WTC11 (cell line): ENCODE results near the gene HIF3A. TPM values are rescaled to one million over a fixed set of nuclear protein-coding genes. Genes with fewer than 3 reads are reported as not detected.

ENCODE experiments used
- ATAC-seq: fragments of 200-7000 bp; cut with Tn5 transposase; 2 replicates; pipeline ENCODE4 v1.10.0; 2021; ENCODE audit warnings: mild to moderate bottlenecking, moderate library complexity
- CTCF ChIA-PET: fragments of 300-600 bp; sonication (Branson Sonifier 250); formaldehyde crosslinking; loops from one replicate; lab custom pipeline; 2021; ENCODE audit warnings: antibody characterized with exemption; lab: Charles Lee
- POLR2A ChIA-PET: fragments of 350-600 bp; sonication (Branson Sonifier 250); formaldehyde crosslinking; loops from one replicate; lab custom pipeline; 2021; ENCODE audit warnings: antibody characterized with exemption; lab: Charles Lee
- DNase-seq: peaks from one replicate; pipeline ENCODE4 v3.0.0; 2021; ENCODE audit warnings: low spot score
- H3K27ac Mint-ChIP-seq: 2 replicates; pipeline ENCODE4 v1.8.0; 2021; ENCODE audit warnings: mixed read lengths
- H3K27me3 Mint-ChIP-seq: 2 replicates; pipeline ENCODE4 v1.8.0; 2021; ENCODE audit warnings: low read depth, mild to moderate bottlenecking, moderate library complexity, mixed read lengths
- H3K36me3 Mint-ChIP-seq: 2 replicates; pipeline ENCODE4 v1.8.0; 2021; ENCODE audit warnings: mixed read lengths
- H3K4me1 Mint-ChIP-seq: 2 replicates; pipeline ENCODE4 v1.8.0; 2022; ENCODE audit warnings: mixed read lengths
- H3K4me3 Mint-ChIP-seq: 2 replicates; pipeline ENCODE4 v1.8.0; 2021; ENCODE audit warnings: mild to moderate bottlenecking, moderate library complexity, mixed read lengths
- H3K9me3 Mint-ChIP-seq: 2 replicates; pipeline ENCODE4 v1.8.0; 2021; ENCODE audit warnings: mixed read lengths
- ATF2 ChIP-seq: sonication (generic); formaldehyde crosslinking; IDR thresholded peaks from 2 replicates; pipeline ENCODE4 v1.8.1; 2022; ENCODE audit warnings: low read depth, missing genetic modification reagents, borderline replicate concordance
- E2F4 ChIP-seq: sonication (generic); formaldehyde crosslinking; IDR thresholded peaks from 2 replicates; pipeline ENCODE4 v1.8.1; 2022; ENCODE audit warnings: low read depth, mild to moderate bottlenecking, moderate library complexity, missing genetic modification reagents, borderline replicate concordance
- ETV6 ChIP-seq: sonication (generic); formaldehyde crosslinking; IDR thresholded peaks from 2 replicates; pipeline ENCODE4 v1.8.1; 2022; ENCODE audit warnings: mild to moderate bottlenecking, missing genetic modification reagents
- FOXJ3 ChIP-seq: sonication (generic); formaldehyde crosslinking; IDR thresholded peaks from 2 replicates; pipeline ENCODE4 v1.9.0; 2021; ENCODE audit warnings: missing genetic modification reagents, mild to moderate bottlenecking, borderline replicate concordance
- JAZF1 ChIP-seq: fragments of 250-450 bp; sonication (Bioruptor Pico); IDR thresholded peaks from 2 replicates; pipeline ENCODE4 v1.9.0; 2021; ENCODE audit warnings: moderate library complexity, mild to moderate bottlenecking, inconsistent platforms
- NFYB ChIP-seq: sonication (generic); formaldehyde crosslinking; conservative IDR thresholded peaks from 2 replicates; pipeline ENCODE4 v1.8.0; 2022; ENCODE audit warnings: low read depth, missing genetic modification reagents
- NR3C1 ChIP-seq: sonication (generic); formaldehyde crosslinking; conservative IDR thresholded peaks from 2 replicates; pipeline ENCODE4 v1.8.1; 2023; ENCODE audit warnings: low read depth, mild to moderate bottlenecking, missing genetic modification reagents
- PREB ChIP-seq: sonication (generic); formaldehyde crosslinking; IDR thresholded peaks from 2 replicates; pipeline ENCODE4 v1.8.1; 2022; ENCODE audit warnings: mild to moderate bottlenecking, missing genetic modification reagents, moderate library complexity, borderline replicate concordance
- RELA ChIP-seq: sonication (generic); formaldehyde crosslinking; IDR thresholded peaks from 2 replicates; pipeline ENCODE4 v1.8.1; 2022; ENCODE audit warnings: missing genetic modification reagents, mild to moderate bottlenecking, borderline replicate concordance
- SOX15 ChIP-seq: fragments of 250-450 bp; sonication (Bioruptor Pico); IDR thresholded peaks from 2 replicates; pipeline ENCODE4 v1.9.0; 2021; ENCODE audit warnings: mild to moderate bottlenecking
- TEAD1 ChIP-seq: sonication (generic); formaldehyde crosslinking; IDR thresholded peaks from 2 replicates; pipeline ENCODE4 v1.8.0; 2022; ENCODE audit warnings: mild to moderate bottlenecking, missing genetic modification reagents
- ZBTB21 ChIP-seq: sonication (generic); formaldehyde crosslinking; IDR thresholded peaks from 2 replicates; pipeline ENCODE4 v1.8.1; 2023; ENCODE audit warnings: mild to moderate bottlenecking, missing genetic modification reagents, borderline replicate concordance
- ZNF138 ChIP-seq: sonication (generic); formaldehyde crosslinking; conservative IDR thresholded peaks from 2 replicates; pipeline ENCODE4 v1.8.1; 2022; ENCODE audit warnings: mild to moderate bottlenecking, moderate library complexity, missing genetic modification reagents
- ZNF219 ChIP-seq: sonication (generic); formaldehyde crosslinking; IDR thresholded peaks from 2 replicates; pipeline ENCODE4 v1.8.0; 2023; ENCODE audit warnings: missing genetic modification reagents, mild to moderate bottlenecking, borderline replicate concordance
- total RNA-seq: library from RNA; stranded (reverse); gene quantifications from 3 replicates; pipeline ENCODE4 v1.2.3, GENCODE V29; 2021
- TF ChIP-seq, protein P1 (sequence below): fragments of 250-450 bp; sonication (Bioruptor Pico); IDR thresholded peaks from 2 replicates; pipeline ENCODE4 v1.9.0; 2021; ENCODE audit warnings: mild to moderate bottlenecking, borderline replicate concordance
- TF ChIP-seq, protein P2 (sequence below): fragments of 250-450 bp; sonication (Bioruptor Pico); IDR thresholded peaks from 2 replicates; pipeline ENCODE4 v1.9.0; 2021; ENCODE audit warnings: moderate library complexity, mild to moderate bottlenecking, inconsistent platforms, borderline replicate concordance
- TF ChIP-seq, protein P3 (sequence below): sonication (generic); formaldehyde crosslinking; IDR thresholded peaks from 2 replicates; pipeline ENCODE4 v1.8.0; 2022; ENCODE audit warnings: mild to moderate bottlenecking, missing genetic modification reagents

HIF3A gene
- total RNA-seq, 1 experiment from 2014 or later = 31.8 TPM

GRCh38 chr19:46298479-46299003, 1.7 kb downstream of the HIF3A start:
- H3K4me3 Mint-ChIP-seq = 0 out of 2 replicates have a peak overlapping the region, but pooled peaks have one; percentile 12
- peaks cover 35% of the 10 kb centered on the region for H3K4me1 Mint-ChIP-seq
- H3K27me3 Mint-ChIP-seq = peaks cover 18% of the 10 kb centered on the region
- no peaks in the 10 kb centered on the region for H3K36me3 Mint-ChIP-seq
- CTCF ChIA-PET = interaction anchor here (0.6 to 7.2 kb wide), 9 partner anchors 11 to 371 kb away, joined by 3 to 95 read pairs (median 5); partner anchors contain the start of genes PNMA8B and PPP5C
- no peak for TF ChIP-seq NR3C1 (CRISPR knock-in tag)
- TF ChIP-seq RELA (CRISPR knock-in tag) = no peak
- no peak for TF ChIP-seq TEAD1
- no peak for TF ChIP-seq FOXJ3 (CRISPR knock-in tag)
- TF ChIP-seq ZBTB21 = no peak
- TF ChIP-seq, protein P1, sequence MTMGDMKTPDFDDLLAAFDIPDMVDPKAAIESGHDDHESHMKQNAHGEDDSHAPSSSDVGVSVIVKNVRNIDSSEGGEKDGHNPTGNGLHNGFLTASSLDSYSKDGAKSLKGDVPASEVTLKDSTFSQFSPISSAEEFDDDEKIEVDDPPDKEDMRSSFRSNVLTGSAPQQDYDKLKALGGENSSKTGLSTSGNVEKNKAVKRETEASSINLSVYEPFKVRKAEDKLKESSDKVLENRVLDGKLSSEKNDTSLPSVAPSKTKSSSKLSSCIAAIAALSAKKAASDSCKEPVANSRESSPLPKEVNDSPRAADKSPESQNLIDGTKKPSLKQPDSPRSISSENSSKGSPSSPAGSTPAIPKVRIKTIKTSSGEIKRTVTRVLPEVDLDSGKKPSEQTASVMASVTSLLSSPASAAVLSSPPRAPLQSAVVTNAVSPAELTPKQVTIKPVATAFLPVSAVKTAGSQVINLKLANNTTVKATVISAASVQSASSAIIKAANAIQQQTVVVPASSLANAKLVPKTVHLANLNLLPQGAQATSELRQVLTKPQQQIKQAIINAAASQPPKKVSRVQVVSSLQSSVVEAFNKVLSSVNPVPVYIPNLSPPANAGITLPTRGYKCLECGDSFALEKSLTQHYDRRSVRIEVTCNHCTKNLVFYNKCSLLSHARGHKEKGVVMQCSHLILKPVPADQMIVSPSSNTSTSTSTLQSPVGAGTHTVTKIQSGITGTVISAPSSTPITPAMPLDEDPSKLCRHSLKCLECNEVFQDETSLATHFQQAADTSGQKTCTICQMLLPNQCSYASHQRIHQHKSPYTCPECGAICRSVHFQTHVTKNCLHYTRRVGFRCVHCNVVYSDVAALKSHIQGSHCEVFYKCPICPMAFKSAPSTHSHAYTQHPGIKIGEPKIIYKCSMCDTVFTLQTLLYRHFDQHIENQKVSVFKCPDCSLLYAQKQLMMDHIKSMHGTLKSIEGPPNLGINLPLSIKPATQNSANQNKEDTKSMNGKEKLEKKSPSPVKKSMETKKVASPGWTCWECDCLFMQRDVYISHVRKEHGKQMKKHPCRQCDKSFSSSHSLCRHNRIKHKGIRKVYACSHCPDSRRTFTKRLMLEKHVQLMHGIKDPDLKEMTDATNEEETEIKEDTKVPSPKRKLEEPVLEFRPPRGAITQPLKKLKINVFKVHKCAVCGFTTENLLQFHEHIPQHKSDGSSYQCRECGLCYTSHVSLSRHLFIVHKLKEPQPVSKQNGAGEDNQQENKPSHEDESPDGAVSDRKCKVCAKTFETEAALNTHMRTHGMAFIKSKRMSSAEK = no peak
- TF ChIP-seq ZNF138 (CRISPR knock-in tag) = no peak
- TF ChIP-seq NFYB (CRISPR knock-in tag) = no peak
- no peak for TF ChIP-seq E2F4 (CRISPR knock-in tag)
- TF ChIP-seq JAZF1 (CRISPR knock-in tag) = no peak
- TF ChIP-seq ATF2 = no peak
- TF ChIP-seq ETV6 (CRISPR knock-in tag) = no peak
- TF ChIP-seq SOX15 (CRISPR knock-in tag) = no peak
- TF ChIP-seq, protein P2, sequence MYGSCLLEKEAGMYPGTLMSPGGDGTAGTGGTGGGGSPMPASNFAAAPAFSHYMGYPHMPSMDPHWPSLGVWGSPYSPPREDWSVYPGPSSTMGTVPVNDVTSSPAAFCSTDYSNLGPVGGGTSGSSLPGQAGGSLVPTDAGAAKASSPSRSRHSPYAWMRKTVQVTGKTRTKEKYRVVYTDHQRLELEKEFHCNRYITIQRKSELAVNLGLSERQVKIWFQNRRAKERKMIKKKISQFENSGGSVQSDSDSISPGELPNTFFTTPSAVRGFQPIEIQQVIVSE (CRISPR knock-in tag) = no peak
- no peak for TF ChIP-seq PREB (CRISPR knock-in tag)
- no peak for TF ChIP-seq ZNF219
- TF ChIP-seq, protein P3, sequence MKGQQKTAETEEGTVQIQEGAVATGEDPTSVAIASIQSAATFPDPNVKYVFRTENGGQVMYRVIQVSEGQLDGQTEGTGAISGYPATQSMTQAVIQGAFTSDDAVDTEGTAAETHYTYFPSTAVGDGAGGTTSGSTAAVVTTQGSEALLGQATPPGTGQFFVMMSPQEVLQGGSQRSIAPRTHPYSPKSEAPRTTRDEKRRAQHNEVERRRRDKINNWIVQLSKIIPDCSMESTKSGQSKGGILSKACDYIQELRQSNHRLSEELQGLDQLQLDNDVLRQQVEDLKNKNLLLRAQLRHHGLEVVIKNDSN (CRISPR knock-in tag) = no peak
- H3K9me3 Mint-ChIP-seq = no peaks in the 10 kb centered on the region
- H3K27ac Mint-ChIP-seq = no peak overlapping the region
- POLR2A ChIA-PET = no interaction called here
- ATAC-seq = no peak
- no peak for DNase-seq
